Thyroid gland (tissue), 4 donors: Measurements from ENCODE around the gene MMP14.

Experiments used
- CTCF ChIP-seq, 6 experiments: fragments of 200-600 bp in 3 of 6; fragments of 450-650 bp in 3 of 6; sonication (generic) in 3 of 6; IDR thresholded peaks; one replicate each; pipeline ENCODE4 v1.5.1; 2016 to 2019; ENCODE audit warnings: antibody characterized with exemption in 6 of 6, mild to moderate bottlenecking in 2 of 6, inconsistent platforms in 1 of 6, moderate library complexity in 1 of 6
- POLR2A ChIP-seq, 2 donors: fragments of 450-650 bp; IDR thresholded peaks; one replicate each; pipeline ENCODE4 v1.6.1; 2017; ENCODE audit warnings: antibody characterized with exemption in 2 of 2, mild to moderate bottlenecking in 2 of 2, moderate library complexity in 1 of 2

- TF ChIP-seq POLR2A (IDR thresholded peaks at IDR 0.05) (no peak), CTCF (IDR thresholded peaks at IDR 0.05) (no peak)
Measured at GRCh38 chr14:22844221-22845102, 8.1 kb downstream of the MMP14 start.
